H9 (cell line): ENCODE measurements around the gene PNO1. TPM values are rescaled to one million over a fixed set of nuclear protein-coding genes. Genes with fewer than 3 reads are reported as not detected.

Source experiments
- DNase-seq: peaks from one replicate; pipeline ENCODE4 v3.0.0-alpha.2; 2017
- H2AFZ ChIP-seq: one replicate; pipeline ENCODE4 v1.6.1; 2013; ENCODE audit warnings: mild to moderate bottlenecking, low read length, control low read depth, moderate library complexity
- H2AK5ac ChIP-seq: 2 replicates; pipeline ENCODE4 v1.6.1; 2013; ENCODE audit warnings: low read length, control low read depth, mixed read lengths; ENCODE audit not compliant: insufficient read length
- H2BK120ac ChIP-seq: one replicate; pipeline ENCODE4 v1.6.1; 2013; ENCODE audit warnings: low read depth, mild to moderate bottlenecking, low read length, control low read depth, inconsistent platforms; ENCODE audit not compliant: poor library complexity, severe bottlenecking
- H2BK12ac ChIP-seq: 2 replicates; pipeline ENCODE4 v1.6.1; 2013; ENCODE audit warnings: low read length, control low read depth, mixed read lengths, low read depth; ENCODE audit not compliant: insufficient read length
- H2BK15ac ChIP-seq: 2 replicates; pipeline ENCODE4 v1.6.1; 2013; ENCODE audit warnings: low read depth, low read length, control low read depth
- H2BK20ac ChIP-seq: one replicate; pipeline ENCODE4 v1.6.1; 2013; ENCODE audit warnings: low read depth, mild to moderate bottlenecking, low read length, control low read depth, inconsistent platforms; ENCODE audit not compliant: poor library complexity, severe bottlenecking
- H2BK5ac ChIP-seq: 2 replicates; pipeline ENCODE4 v1.6.1; 2013; ENCODE audit warnings: low read length, control low read depth, mixed read lengths; ENCODE audit not compliant: insufficient read length
- H3K14ac ChIP-seq: 2 replicates; pipeline ENCODE4 v1.6.1; 2013; ENCODE audit warnings: low read length, control low read depth; ENCODE audit not compliant: insufficient read depth
- H3K18ac ChIP-seq: 2 replicates; pipeline ENCODE4 v1.6.1; 2013; ENCODE audit warnings: low read depth, mild to moderate bottlenecking, mixed read lengths, low read length, control low read depth; ENCODE audit not compliant: insufficient read length
- H3K23ac ChIP-seq: 2 replicates; pipeline ENCODE4 v1.6.1; 2013; ENCODE audit warnings: low read length, control low read depth, mixed read lengths, low read depth; ENCODE audit not compliant: insufficient read length
- H3K23me2 ChIP-seq: 2 replicates; pipeline ENCODE4 v1.6.1; 2013; ENCODE audit warnings: low read depth, mild to moderate bottlenecking, mixed read lengths, low read length, control low read depth; ENCODE audit not compliant: insufficient read length, poor library complexity, severe bottlenecking
- H3K27ac ChIP-seq: 2 replicates; pipeline ENCODE4 v1.5.1; 2013; ENCODE audit warnings: low read length, control low read depth, mixed read lengths, low read depth; ENCODE audit not compliant: insufficient read length
- H3K27me3 ChIP-seq: 2 replicates; pipeline ENCODE4 v1.6.1; 2013; ENCODE audit warnings: low read length, control low read depth, inconsistent platforms; ENCODE audit not compliant: insufficient read depth
- H3K4ac ChIP-seq: 2 replicates; pipeline ENCODE4 v1.6.1; 2013; ENCODE audit warnings: low read depth, mild to moderate bottlenecking, control low read depth, inconsistent platforms, low read length, moderate library complexity
- H3K4me1 ChIP-seq: 2 replicates; pipeline ENCODE4 v1.6.1; 2013; ENCODE audit warnings: low read length, control low read depth, inconsistent platforms; ENCODE audit not compliant: insufficient read depth
- H3K4me2 ChIP-seq: 2 replicates; pipeline ENCODE4 v1.6.1; 2013; ENCODE audit warnings: low read length, control low read depth, mixed read lengths; ENCODE audit not compliant: insufficient read length, insufficient read depth
- H3K56ac ChIP-seq: 2 replicates; pipeline ENCODE4 v1.6.1; 2013; ENCODE audit warnings: low read depth, mild to moderate bottlenecking, mixed read lengths, low read length, control low read depth; ENCODE audit not compliant: insufficient read length
- H3K79me1 ChIP-seq: 2 replicates; pipeline ENCODE4 v1.6.1; 2013; ENCODE audit warnings: low read depth, mild to moderate bottlenecking, moderate library complexity, low read length, control low read depth, inconsistent platforms; ENCODE audit not compliant: insufficient read depth, poor library complexity, severe bottlenecking
- H3K79me2 ChIP-seq: 2 replicates; pipeline ENCODE4 v1.6.1; 2013; ENCODE audit warnings: low read length, control low read depth, inconsistent platforms; ENCODE audit not compliant: insufficient read depth
- H3K9ac ChIP-seq: 2 replicates; pipeline ENCODE4 v1.6.1; 2013; ENCODE audit warnings: low read length, control low read depth, mixed read lengths; ENCODE audit not compliant: insufficient read length; ENCODE audit errors: extremely low read depth
- H3K9me3 ChIP-seq: one replicate; pipeline ENCODE4 v1.6.1; 2013; ENCODE audit warnings: low read depth, low read length, inconsistent platforms; ENCODE audit not compliant: control insufficient read depth
- H3T11ph ChIP-seq: one replicate; pipeline ENCODE4 v1.6.1; 2013; ENCODE audit warnings: mild to moderate bottlenecking, low read length, control low read depth, inconsistent platforms
- H4K20me1 ChIP-seq: one replicate; pipeline ENCODE4 v1.6.1; 2013; ENCODE audit not compliant: control insufficient read depth, insufficient read length, insufficient read depth
- H4K5ac ChIP-seq: 2 replicates; pipeline ENCODE4 v1.6.1; 2013; ENCODE audit warnings: low read depth, mild to moderate bottlenecking, mixed read lengths, low read length, control low read depth; ENCODE audit not compliant: insufficient read length
- H4K8ac ChIP-seq: replicated peaks from 2 replicates; pipeline ENCODE4 v1.6.1; 2013; ENCODE audit warnings: low read length, control low read depth, mixed read lengths, low read depth; ENCODE audit not compliant: insufficient read length
- H4K91ac ChIP-seq: 2 replicates; pipeline ENCODE4 v1.6.1; 2013; ENCODE audit warnings: low read depth, mild to moderate bottlenecking, moderate library complexity, mixed read lengths, low read length, control low read depth; ENCODE audit not compliant: insufficient read length
- H3K27ac Mint-ChIP-seq, 3 experiments: 2 replicates in 2 of 3; 3 replicates in 1 of 3; pipeline ENCODE4 v1.8.0; 2020 to 2021; ENCODE audit warnings: mixed read lengths in 3 of 3, mild to moderate bottlenecking in 1 of 3, moderate library complexity in 1 of 3
- H3K27me3 Mint-ChIP-seq: 2 replicates; pipeline ENCODE4 v1.8.0; 2021; ENCODE audit warnings: low read depth, mild to moderate bottlenecking, moderate library complexity, mixed read lengths
- H3K36me3 Mint-ChIP-seq, 3 experiments: 2 replicates in 2 of 3; 3 replicates in 1 of 3; pipeline ENCODE4 v1.8.0; 2020 to 2021; ENCODE audit warnings: low read depth in 3 of 3, mixed read lengths in 3 of 3; ENCODE audit not compliant: insufficient read depth in 1 of 3
- H3K4me1 Mint-ChIP-seq, 2 experiments: 2 replicates each; pipeline ENCODE4 v1.8.0; 2020; ENCODE audit warnings: mixed read lengths in 2 of 2
- H3K4me3 Mint-ChIP-seq, 2 experiments: 2 replicates in 1 of 2; 3 replicates in 1 of 2; pipeline ENCODE4 v1.8.0; 2020 to 2021; ENCODE audit warnings: mild to moderate bottlenecking in 2 of 2, mixed read lengths in 2 of 2, moderate library complexity in 1 of 2
- H3K9me3 Mint-ChIP-seq, 2 experiments: 2 replicates in 1 of 2; 3 replicates in 1 of 2; pipeline ENCODE4 v1.8.0; 2020; ENCODE audit warnings: mild to moderate bottlenecking in 2 of 2, mixed read lengths in 2 of 2, moderate library complexity in 1 of 2
- CTCF ChIP-seq: fragments of 200-600 bp; sonication (generic); conservative IDR thresholded peaks from 3 replicates; pipeline ENCODE4 v1.8.0; 2021; ENCODE audit warnings: antibody characterized with exemption, mild to moderate bottlenecking
- WGBS: extraction: QIAGEN DNeasy Blood & Tissue Kit; methylation state at CpG from one replicate; pipeline ENCODE4 v1.1.7; 2013; ENCODE audit warnings: missing lambda C conversion rate, low lambda C conversion rate, mixed read lengths; ENCODE audit not compliant: insufficient read length; ENCODE audit errors: extremely low coverage; 5-methylcytosine and 5-hydroxymethylcytosine counted together
- total RNA-seq: library from RNA; stranded (reverse); gene quantifications from 2 replicates; pipeline ENCODE4 v1.2.1, GENCODE V29; 2021

PNO1 gene
- total RNA-seq, 1 experiment from 2014 or later: 46.5 TPM

GRCh38 chr2:68163641-68164040 is 6.0 kb downstream of the PNO1 start:
- H2AFZ ChIP-seq: no peak overlapping the region
- H3K79me2 ChIP-seq: peaks cover 3% of the 10 kb centered on the region; the same call in 1 of the 2 replicates
- no peak overlapping the region for H2AK5ac ChIP-seq
- H3K27ac ChIP-seq: no peak overlapping the region
- H2BK120ac ChIP-seq: no peak overlapping the region
- Mint-ChIP-seq H3K36me3 (peaks cover 40 to 86% (median 71%) of the 10 kb centered on the region in 3 experiments; a peak in 6 of 7 replicates), H3K4me3 (no peak overlapping the region), H3K9me3 (no peaks in the 10 kb centered on the region), H3K27me3 (no peaks in the 10 kb centered on the region), H3K27ac (no peak overlapping the region), H3K4me1 (peaks cover under 1 to 1% of the 10 kb centered on the region in 2 experiments; a peak in 2 of 4 replicates)
- H3K4me1 ChIP-seq: no peaks in the 10 kb centered on the region
- H2BK15ac ChIP-seq: no peak overlapping the region
- H3K56ac ChIP-seq: no peak overlapping the region
- no CpG with 5 or more reads among the region's 1 CpG for WGBS
- H3K9me3 ChIP-seq: no peaks in the 10 kb centered on the region
- no peaks in the 10 kb centered on the region for H3K23me2 ChIP-seq
- no peak overlapping the region for H2BK5ac ChIP-seq
- no peak overlapping the region for H4K91ac ChIP-seq
- H3K4me2 ChIP-seq: no peak overlapping the region
- H3K27me3 ChIP-seq: no peaks in the 10 kb centered on the region
- H4K8ac ChIP-seq: no peak overlapping the region
- H2BK12ac ChIP-seq: no peak overlapping the region
- H3K18ac ChIP-seq: no peak overlapping the region
- no peak overlapping the region for H3K9ac ChIP-seq
- H4K5ac ChIP-seq: no peak overlapping the region
- no peak for DNase-seq
- TF ChIP-seq CTCF: no peak
- H4K20me1 ChIP-seq: no peaks in the 10 kb centered on the region
- H3T11ph ChIP-seq: no peak overlapping the region
- no peak overlapping the region for H3K4ac ChIP-seq
- H2BK20ac ChIP-seq: no peak overlapping the region
- no peak overlapping the region for H3K23ac ChIP-seq
- H3K14ac ChIP-seq: no peak overlapping the region
- no peaks in the 10 kb centered on the region for H3K79me1 ChIP-seq
